GM12878 (cell line): ENCODE results near the gene NFKBIE. TPM values are rescaled to one million over a fixed set of nuclear protein-coding genes. Genes with fewer than 3 reads are reported as not detected.

Experiments
- BACH1 ChIP-seq: fragments of 450-650 bp; IDR thresholded peaks from 2 replicates; pipeline ENCODE4 v1.6.1; 2017; ENCODE audit warnings: mild to moderate bottlenecking, borderline replicate concordance
- CREM ChIP-seq: IDR thresholded peaks from 2 replicates; pipeline ENCODE4 v1.6.1; 2014; ENCODE audit warnings: antibody characterized with exemption, low read depth
- EGR1 ChIP-seq, 2 experiments: IDR thresholded peaks; 1 replicate in 1 of 2; 2 replicates in 1 of 2; pipeline ENCODE4 v1.6.1; 2011 to 2012; ENCODE audit warnings: low read depth in 2 of 2, low read length in 2 of 2, borderline replicate concordance in 1 of 2, mild to moderate bottlenecking in 1 of 2, moderate library complexity in 1 of 2
- ESRRA ChIP-seq: IDR thresholded peaks from 2 replicates; pipeline ENCODE4 v1.6.1; 2012; ENCODE audit warnings: mild to moderate bottlenecking, low read length, improper control_type of control experiment
- GATAD2B ChIP-seq: fragments of 450-650 bp; conservative IDR thresholded peaks from 2 replicates; pipeline ENCODE4 v1.6.1; 2017; ENCODE audit warnings: low read depth, mild to moderate bottlenecking, moderate library complexity
- IKZF2 ChIP-seq, 2 experiments: fragments of 450-650 bp; IDR thresholded peaks; 2 replicates each; pipeline ENCODE4 v1.6.1; 2017; ENCODE audit warnings: mild to moderate bottlenecking in 2 of 2, moderate library complexity in 2 of 2
- JUNB ChIP-seq: IDR thresholded peaks from 2 replicates; pipeline ENCODE4 v1.6.1; 2016; ENCODE audit warnings: antibody characterized with exemption, mild to moderate bottlenecking
- MEF2B ChIP-seq: fragments of 450-650 bp; IDR thresholded peaks from 2 replicates; pipeline ENCODE4 v1.6.1; 2018; ENCODE audit warnings: mild to moderate bottlenecking, moderate library complexity; ENCODE audit not compliant: partially characterized antibody, poor library complexity, severe bottlenecking
- MXI1 ChIP-seq: fragments of 150-350 bp; IDR thresholded peaks from 2 replicates; pipeline ENCODE4 v1.6.1; 2011; ENCODE audit warnings: low read depth, mild to moderate bottlenecking, inconsistent platforms, low read length, improper control_type of control experiment
- MYB ChIP-seq: fragments of 150-350 bp; IDR thresholded peaks from 2 replicates; pipeline ENCODE4 v1.6.1; 2014; ENCODE audit warnings: mild to moderate bottlenecking, low read depth, low read length, borderline replicate concordance
- RAD21 ChIP-seq: IDR thresholded peaks from 2 replicates; pipeline ENCODE4 v1.6.1; 2011; ENCODE audit warnings: mild to moderate bottlenecking, low read depth, low read length, moderate library complexity; ENCODE audit not compliant: insufficient read depth
- RAD51 ChIP-seq: fragments of 450-650 bp; IDR thresholded peaks from 2 replicates; pipeline ENCODE4 v1.6.1; 2016; ENCODE audit warnings: moderate library complexity, mild to moderate bottlenecking, inconsistent platforms
- RCOR1 ChIP-seq: conservative IDR thresholded peaks from 2 replicates; pipeline ENCODE4 v1.6.1; 2012; ENCODE audit warnings: low read depth, low read length, improper control_type of control experiment
- SMARCA5 ChIP-seq: fragments of 450-650 bp; IDR thresholded peaks from 2 replicates; pipeline ENCODE4 v1.6.1; 2017; ENCODE audit warnings: mild to moderate bottlenecking
- TCF3 ChIP-seq: IDR thresholded peaks from 2 replicates; pipeline ENCODE4 v1.6.1; 2012; ENCODE audit warnings: low read depth, mild to moderate bottlenecking, low read length, borderline replicate concordance; ENCODE audit not compliant: insufficient read depth
- YBX1 ChIP-seq: fragments of 450-650 bp; IDR thresholded peaks from 2 replicates; pipeline ENCODE4 v1.6.1; 2016; ENCODE audit warnings: antibody characterized with exemption
- polyA plus RNA-seq, 11 experiments: library from polyadenylated mRNA; depleted of rRNA in 4 of 11; unstranded in 6 of 11; stranded (reverse) in 5 of 11; fragments of >200 nt; fragmentation: Nextera tagmentation in 4 of 11; fragmentation: Illumina TruSeq in 1 of 11; extraction: Ambion mirVana in 4 of 11; extraction: Trizol in 1 of 11; gene quantifications; 1 replicate in 1 of 11; 2 replicates in 10 of 11; pipeline versions ENCODE4 v1.2.1 to v1.2.3, GENCODE V29; 2011 to 2016; ENCODE audit warnings: inconsistent platforms in 2 of 11, missing spikeins in 2 of 11, low read depth in 1 of 11
- total RNA-seq, 4 experiments: library from RNA; depleted of rRNA in 3 of 4; stranded (reverse); fragments of >200 nt in 3 of 4; fragmentation: Illumina TruSeq in 1 of 4; extraction: Trizol in 1 of 4; gene quantifications; 2 replicates each; pipeline versions ENCODE4 v1.2.1 to v1.2.3, GENCODE V29; 2013 to 2021
- TF ChIP-seq, protein P1 (sequence below): IDR thresholded peaks from 2 replicates; pipeline ENCODE4 v1.6.1; 2011; ENCODE audit warnings: borderline replicate concordance, low read depth, mild to moderate bottlenecking, moderate library complexity, low read length; ENCODE audit not compliant: insufficient read depth, poor library complexity, severe bottlenecking
- TF ChIP-seq, protein P2 (sequence below): fragments of 450-650 bp; IDR thresholded peaks from 2 replicates; pipeline ENCODE4 v1.6.1; 2016; ENCODE audit warnings: mild to moderate bottlenecking
- TF ChIP-seq, protein P3 (sequence below): fragments of 450-650 bp; IDR thresholded peaks from 2 replicates; pipeline ENCODE4 v1.6.1; 2016; ENCODE audit warnings: mild to moderate bottlenecking
- TF ChIP-seq, protein P4 (sequence below): IDR thresholded peaks from 2 replicates; pipeline ENCODE4 v1.6.1; 2011; ENCODE audit warnings: low read depth, low read length, improper control_type of control experiment, borderline replicate concordance
- TF ChIP-seq, protein P5 (sequence below): fragments of 450-650 bp; IDR thresholded peaks from 2 replicates; pipeline ENCODE4 v1.6.1; 2018; ENCODE audit warnings: mild to moderate bottlenecking, low read depth, moderate library complexity; ENCODE audit not compliant: partially characterized antibody

The NFKBIE gene
- total and polyA plus RNA-seq, 10 of the 15 experiments (the other 5 are each of a cell fraction or from before 2014, with no cell fraction given): 10.4 to 106 (median 38.8) TPM

DNA sequence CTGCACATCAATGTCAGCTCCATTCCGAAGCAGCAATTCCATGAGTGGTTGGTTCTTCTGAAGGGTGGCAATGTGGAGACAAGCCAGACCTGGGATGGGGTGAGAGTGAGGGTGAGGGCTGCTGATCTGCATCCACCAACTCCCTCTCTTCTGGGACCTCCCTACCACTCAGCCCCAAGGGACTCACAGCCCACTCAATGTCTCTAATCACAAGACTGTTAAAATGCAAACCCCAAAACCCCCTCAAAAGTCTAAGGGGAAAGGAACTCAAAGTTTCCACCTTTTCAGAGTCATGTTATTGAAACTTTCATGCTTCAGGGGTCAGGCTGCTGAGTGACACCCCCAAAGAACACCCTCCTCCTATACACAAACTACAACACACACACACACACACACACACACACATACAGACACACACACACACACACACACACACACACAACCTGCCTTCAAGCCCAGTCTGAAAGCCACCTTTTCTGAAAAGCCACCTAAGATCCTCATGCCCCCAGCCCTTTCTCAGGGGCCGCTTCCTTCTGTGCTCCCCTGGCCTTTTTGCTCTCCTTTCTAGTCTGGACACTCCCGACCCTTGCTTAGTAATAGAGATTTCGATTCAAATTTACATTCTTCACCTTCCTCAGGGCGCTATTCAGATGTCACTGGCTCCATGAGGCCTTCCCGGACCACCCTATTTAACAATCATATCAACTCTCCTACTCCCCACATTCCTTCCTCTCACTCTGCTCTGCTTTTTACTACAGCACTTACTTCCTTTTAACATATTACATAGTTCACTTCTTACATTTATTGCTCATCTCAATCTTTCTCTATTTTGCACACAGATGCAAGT, 4.7 kb downstream of the NFKBIE start (continued):
- TF ChIP-seq, protein P1, sequence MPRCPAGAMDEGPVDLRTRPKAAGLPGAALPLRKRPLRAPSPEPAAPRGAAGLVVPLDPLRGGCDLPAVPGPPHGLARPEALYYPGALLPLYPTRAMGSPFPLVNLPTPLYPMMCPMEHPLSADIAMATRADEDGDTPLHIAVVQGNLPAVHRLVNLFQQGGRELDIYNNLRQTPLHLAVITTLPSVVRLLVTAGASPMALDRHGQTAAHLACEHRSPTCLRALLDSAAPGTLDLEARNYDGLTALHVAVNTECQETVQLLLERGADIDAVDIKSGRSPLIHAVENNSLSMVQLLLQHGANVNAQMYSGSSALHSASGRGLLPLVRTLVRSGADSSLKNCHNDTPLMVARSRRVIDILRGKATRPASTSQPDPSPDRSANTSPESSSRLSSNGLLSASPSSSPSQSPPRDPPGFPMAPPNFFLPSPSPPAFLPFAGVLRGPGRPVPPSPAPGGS: peak; percentile 61
- TF ChIP-seq RAD51: peak; percentile 58
- peak; percentile 48; the same call in 1 of the 2 replicates for TF ChIP-seq MYB
- TF ChIP-seq MEF2B: peak; percentile 98
- no peak for TF ChIP-seq JUNB
- TF ChIP-seq, protein P2, sequence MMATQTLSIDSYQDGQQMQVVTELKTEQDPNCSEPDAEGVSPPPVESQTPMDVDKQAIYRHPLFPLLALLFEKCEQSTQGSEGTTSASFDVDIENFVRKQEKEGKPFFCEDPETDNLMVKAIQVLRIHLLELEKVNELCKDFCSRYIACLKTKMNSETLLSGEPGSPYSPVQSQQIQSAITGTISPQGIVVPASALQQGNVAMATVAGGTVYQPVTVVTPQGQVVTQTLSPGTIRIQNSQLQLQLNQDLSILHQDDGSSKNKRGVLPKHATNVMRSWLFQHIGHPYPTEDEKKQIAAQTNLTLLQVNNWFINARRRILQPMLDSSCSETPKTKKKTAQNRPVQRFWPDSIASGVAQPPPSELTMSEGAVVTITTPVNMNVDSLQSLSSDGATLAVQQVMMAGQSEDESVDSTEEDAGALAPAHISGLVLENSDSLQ: peak; percentile 97
- TF ChIP-seq GATAD2B: peak; percentile 60; the same call in 1 of the 2 replicates
- TF ChIP-seq, protein P3, sequence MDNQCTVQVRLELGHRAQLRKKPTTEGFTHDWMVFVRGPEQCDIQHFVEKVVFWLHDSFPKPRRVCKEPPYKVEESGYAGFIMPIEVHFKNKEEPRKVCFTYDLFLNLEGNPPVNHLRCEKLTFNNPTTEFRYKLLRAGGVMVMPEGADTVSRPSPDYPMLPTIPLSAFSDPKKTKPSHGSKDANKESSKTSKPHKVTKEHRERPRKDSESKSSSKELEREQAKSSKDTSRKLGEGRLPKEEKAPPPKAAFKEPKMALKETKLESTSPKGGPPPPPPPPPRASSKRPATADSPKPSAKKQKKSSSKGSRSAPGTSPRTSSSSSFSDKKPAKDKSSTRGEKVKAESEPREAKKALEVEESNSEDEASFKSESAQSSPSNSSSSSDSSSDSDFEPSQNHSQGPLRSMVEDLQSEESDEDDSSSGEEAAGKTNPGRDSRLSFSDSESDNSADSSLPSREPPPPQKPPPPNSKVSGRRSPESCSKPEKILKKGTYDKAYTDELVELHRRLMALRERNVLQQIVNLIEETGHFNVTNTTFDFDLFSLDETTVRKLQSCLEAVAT: peak; percentile 99
- TF ChIP-seq MXI1: 0 out of 2 replicates have a peak, but pooled peaks have one; percentile 4
- TF ChIP-seq RAD21: no peak
- no peak for TF ChIP-seq TCF3
- peak; percentile 93 to 97; a peak in 3 of 4 replicates for TF ChIP-seq IKZF2 (IDR thresholded peaks at IDR 0.05)
- TF ChIP-seq, protein P4, sequence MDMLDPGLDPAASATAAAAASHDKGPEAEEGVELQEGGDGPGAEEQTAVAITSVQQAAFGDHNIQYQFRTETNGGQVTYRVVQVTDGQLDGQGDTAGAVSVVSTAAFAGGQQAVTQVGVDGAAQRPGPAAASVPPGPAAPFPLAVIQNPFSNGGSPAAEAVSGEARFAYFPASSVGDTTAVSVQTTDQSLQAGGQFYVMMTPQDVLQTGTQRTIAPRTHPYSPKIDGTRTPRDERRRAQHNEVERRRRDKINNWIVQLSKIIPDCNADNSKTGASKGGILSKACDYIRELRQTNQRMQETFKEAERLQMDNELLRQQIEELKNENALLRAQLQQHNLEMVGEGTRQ: no peak
- TF ChIP-seq RCOR1: no peak
- TF ChIP-seq, protein P5, sequence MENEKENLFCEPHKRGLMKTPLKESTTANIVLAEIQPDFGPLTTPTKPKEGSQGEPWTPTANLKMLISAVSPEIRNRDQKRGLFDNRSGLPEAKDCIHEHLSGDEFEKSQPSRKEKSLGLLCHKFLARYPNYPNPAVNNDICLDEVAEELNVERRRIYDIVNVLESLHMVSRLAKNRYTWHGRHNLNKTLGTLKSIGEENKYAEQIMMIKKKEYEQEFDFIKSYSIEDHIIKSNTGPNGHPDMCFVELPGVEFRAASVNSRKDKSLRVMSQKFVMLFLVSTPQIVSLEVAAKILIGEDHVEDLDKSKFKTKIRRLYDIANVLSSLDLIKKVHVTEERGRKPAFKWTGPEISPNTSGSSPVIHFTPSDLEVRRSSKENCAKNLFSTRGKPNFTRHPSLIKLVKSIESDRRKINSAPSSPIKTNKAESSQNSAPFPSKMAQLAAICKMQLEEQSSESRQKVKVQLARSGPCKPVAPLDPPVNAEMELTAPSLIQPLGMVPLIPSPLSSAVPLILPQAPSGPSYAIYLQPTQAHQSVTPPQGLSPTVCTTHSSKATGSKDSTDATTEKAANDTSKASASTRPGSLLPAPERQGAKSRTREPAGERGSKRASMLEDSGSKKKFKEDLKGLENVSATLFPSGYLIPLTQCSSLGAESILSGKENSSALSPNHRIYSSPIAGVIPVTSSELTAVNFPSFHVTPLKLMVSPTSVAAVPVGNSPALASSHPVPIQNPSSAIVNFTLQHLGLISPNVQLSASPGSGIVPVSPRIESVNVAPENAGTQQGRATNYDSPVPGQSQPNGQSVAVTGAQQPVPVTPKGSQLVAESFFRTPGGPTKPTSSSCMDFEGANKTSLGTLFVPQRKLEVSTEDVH: peak; percentile 18
- 0 out of 2 replicates have a peak, but pooled peaks have one; percentile 11 for TF ChIP-seq SMARCA5
- peak; percentile 83 for TF ChIP-seq BACH1
- peak in 1 of 2 experiments; percentile 77; a peak in 1 of 3 replicates for TF ChIP-seq EGR1 (IDR thresholded peaks at IDR 0.05; ENCODE audit: borderline replicate concordance in 1 of 2, low read depth in 2 of 2, low read length in 2 of 2)
- TF ChIP-seq ESRRA: no peak
- peak; percentile 60; the same call in 1 of the 2 replicates for TF ChIP-seq CREM
- peak; percentile 86; the same call in 1 of the 2 replicates for TF ChIP-seq YBX1
